Activated CD8-positive, alpha-beta T cell treated with anti-CD3 and anti-CD28 coated beads for 36 hours (primary cell): Measurements from ENCODE around the gene PPP4C. TPM values are rescaled to one million over a fixed set of nuclear protein-coding genes. Genes with fewer than 3 reads are reported as not detected.

ENCODE experiments used
- ATAC-seq: fragments of 200-7000 bp; cut with Tn5 transposase; one replicate; pipeline ENCODE4 v1.10.0; 2021; ENCODE audit warnings: mild to moderate bottlenecking, moderate library complexity
- CTCF ChIA-PET: fragments of 350-600 bp; sonication (Branson Sonifier 250); formaldehyde crosslinking; loops from one replicate; lab custom pipeline; 2021; ENCODE audit warnings: antibody characterized with exemption; lab: Charles Lee
- POLR2A ChIA-PET: fragments of 350-600 bp; sonication (Branson Sonifier 250); formaldehyde crosslinking; loops from one replicate; lab custom pipeline; 2021; ENCODE audit warnings: antibody characterized with exemption; lab: Charles Lee
- DNase-seq: peaks from one replicate; pipeline ENCODE4 v3.0.0-alpha.2; 2020
- H3K27ac Mint-ChIP-seq: one replicate; pipeline ENCODE4 v1.8.0; 2021; ENCODE audit warnings: mild to moderate bottlenecking, mixed read lengths
- H3K27me3 Mint-ChIP-seq: one replicate; pipeline ENCODE4 v1.8.0; 2021; ENCODE audit warnings: mixed read lengths
- H3K36me3 Mint-ChIP-seq: one replicate; pipeline ENCODE4 v1.8.0; 2021; ENCODE audit warnings: low read depth, mixed read lengths
- H3K4me1 Mint-ChIP-seq: one replicate; pipeline ENCODE4 v1.8.0; 2021; ENCODE audit warnings: low read depth, mixed read lengths
- H3K4me3 Mint-ChIP-seq: one replicate; pipeline ENCODE4 v1.8.0; 2021; ENCODE audit warnings: mild to moderate bottlenecking, moderate library complexity, mixed read lengths
- H3K9me3 Mint-ChIP-seq: one replicate; pipeline ENCODE4 v1.8.0; 2021; ENCODE audit warnings: mixed read lengths
- CTCF ChIP-seq: fragments of 200-600 bp; IDR thresholded peaks from one replicate; pipeline ENCODE4 v1.8.0; 2022; ENCODE audit warnings: antibody characterized with exemption, mild to moderate bottlenecking
- intact Hi-C: fragments of 100-400 bp; cut with micrococcal nuclease; formaldehyde crosslinking; loops from one replicate; pipeline ENCODE4 v1.10.0; 2022
- total RNA-seq, 2 experiments: library from RNA; stranded (reverse); gene quantifications; one replicate each; pipeline ENCODE4 v1.2.3, GENCODE V29; 2021

The PPP4C gene
- total RNA-seq, 2 experiments from 2014 or later = 116 to 121 TPM

- no peaks in the 10 kb centered on the region for H3K27me3 Mint-ChIP-seq
- intact Hi-C loops = no loop called here
- DNase-seq (no peak), ATAC-seq (peak; percentile 9)
- TF ChIP-seq CTCF = no peak
- ChIA-PET CTCF (interaction anchor here (1.0 to 7.0 kb wide), 5 partner anchors 9 to 36 kb away, joined by 3 to 60 read pairs (median 4); partner anchors contain the start of gene TBX6), POLR2A (interaction anchor here (0.6 to 8.5 kb wide), 8 partner anchors 10 to 352 kb away, joined by 3 to 83 read pairs (median 4); partner anchors contain the start of genes ALDOA, CORO1A, TBX6 and YPEL3)
- no peaks in the 10 kb centered on the region for H3K9me3 Mint-ChIP-seq
- H3K36me3 Mint-ChIP-seq = peaks cover 59% of the 10 kb centered on the region
- peaks cover 35% of the 10 kb centered on the region for H3K4me1 Mint-ChIP-seq
- peak overlapping the region; percentile 85 for H3K27ac Mint-ChIP-seq
- peak overlapping the region; percentile 92 for H3K4me3 Mint-ChIP-seq
Measured at GRCh38 chr16:30076276-30076791, 540 bp downstream of the PPP4C start.

DNA sequence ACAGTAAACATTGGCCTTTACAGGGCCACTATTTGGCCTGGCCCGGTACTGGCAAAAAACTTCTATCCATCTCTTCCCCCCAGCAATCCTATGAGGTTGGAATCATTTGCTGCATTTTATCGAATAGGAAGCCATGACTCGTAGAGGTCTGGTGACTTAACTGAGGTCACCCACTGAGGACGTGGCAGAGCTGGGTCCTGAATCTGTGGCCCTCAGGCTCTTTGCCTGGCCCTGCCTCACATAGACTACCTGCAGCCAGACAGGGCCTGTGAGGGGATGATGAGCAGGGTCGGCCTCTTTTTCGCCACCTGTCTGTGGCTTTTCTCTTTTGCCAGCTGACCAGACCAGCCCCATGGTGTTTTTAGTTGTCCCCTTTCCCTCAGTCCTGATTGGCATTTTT, 1.9 kb downstream of the PPP4C start:
- Mint-ChIP-seq H3K4me3 (peak overlapping the region; percentile 92), H3K27me3 (no peaks in the 10 kb centered on the region), H3K4me1 (peaks cover 34% of the 10 kb centered on the region), H3K27ac (peak overlapping the region; percentile 85), H3K36me3 (peaks cover 58% of the 10 kb centered on the region), H3K9me3 (no peaks in the 10 kb centered on the region)
- ChIA-PET POLR2A (interaction anchor here (0.8 to 8.5 kb wide), 4 partner anchors 8 to 15 kb away, joined by 3 to 83 read pairs (median 36); partner anchors contain the start of genes ALDOA, TBX6 and YPEL3), CTCF (interaction anchor here (0.9 to 7.0 kb wide), 4 partner anchors 13 to 46 kb away, joined by 3 to 60 read pairs (median 3); partner anchors contain the start of gene TBX6)
- no peak for TF ChIP-seq CTCF
- no peak for ATAC-seq
- no peak for DNase-seq
- intact Hi-C loops = no loop called here

GRCh38 chr16:30078744-30079143, 3.0 kb downstream of the PPP4C start:
- ATAC-seq (no peak), DNase-seq (no peak)
- TF ChIP-seq CTCF = no peak
- no peak overlapping the region for H3K27ac Mint-ChIP-seq
- ChIA-PET CTCF (interaction anchor here (0.9 to 7.0 kb wide), 4 partner anchors 12 to 47 kb away, joined by 3 to 60 read pairs (median 3); partner anchors contain the start of gene TBX6), POLR2A (interaction anchor here (7.4 to 8.5 kb wide), 2 partner anchors 13 to 14 kb away, joined by 70 to 83 read pairs; partner anchors contain the start of genes ALDOA, TBX6 and YPEL3)
- H3K9me3 Mint-ChIP-seq = no peaks in the 10 kb centered on the region
- no peaks in the 10 kb centered on the region for H3K27me3 Mint-ChIP-seq
- intact Hi-C loops = no loop called here
- peaks cover 34% of the 10 kb centered on the region for H3K4me1 Mint-ChIP-seq
- H3K36me3 Mint-ChIP-seq = peaks cover 61% of the 10 kb centered on the region
- H3K4me3 Mint-ChIP-seq = no peak overlapping the region

- Mint-ChIP-seq H3K4me3 (no peak overlapping the region), H3K27ac (no peak overlapping the region), H3K9me3 (no peaks in the 10 kb centered on the region), H3K36me3 (peaks cover 58% of the 10 kb centered on the region), H3K27me3 (no peaks in the 10 kb centered on the region), H3K4me1 (peaks cover 34% of the 10 kb centered on the region)
- POLR2A ChIA-PET = interaction anchor here (0.6 to 8.5 kb wide), 5 partner anchors 13 to 285 kb away, joined by 3 to 83 read pairs (median 4); partner anchors contain the start of genes ALDOA, TBX6 and YPEL3
- ATAC-seq = no peak
- DNase-seq = no peak
- intact Hi-C loops = no loop called here
- CTCF ChIA-PET = interaction anchor here (1.9 to 7.0 kb wide), 2 partner anchors 11 to 12 kb away, joined by 5 to 60 read pairs; partner anchors contain the start of gene TBX6
- TF ChIP-seq CTCF = no peak
Measured at GRCh38 chr16:30079480-30079879, 3.7 kb downstream of the PPP4C start.
